SHP77 (cell line): Measurements from ENCODE around the gene CREB5.

ENCODE experiments used
- DNase-seq, 2 experiments: peaks; one replicate each; lab custom pipeline; 2025; lab: John Stamatoyannopoulos, UW

Gene CREB5

DNA sequence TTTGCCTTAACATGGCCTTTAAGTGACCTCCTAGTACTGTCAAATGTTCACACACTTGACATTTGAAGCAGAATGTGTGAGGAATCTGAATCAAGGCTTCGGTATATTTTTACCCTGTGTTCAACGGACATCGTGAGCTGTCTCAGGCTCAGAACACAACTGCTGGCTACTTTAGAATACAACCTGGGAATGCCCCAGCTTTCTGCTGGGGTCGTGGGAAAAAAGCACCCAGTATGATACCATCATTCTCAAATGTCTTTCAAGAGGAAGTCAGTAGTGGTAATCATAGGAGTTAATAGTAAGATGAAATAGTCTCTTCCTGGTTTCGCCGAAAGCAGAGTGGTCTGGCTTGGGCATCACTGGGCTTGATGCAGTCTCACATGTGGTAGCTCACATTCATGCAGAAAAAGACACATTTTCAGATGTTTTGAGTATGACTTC, 67.2 kb downstream of the CREB5 start:
- DNase-seq, result no peak

DNA sequence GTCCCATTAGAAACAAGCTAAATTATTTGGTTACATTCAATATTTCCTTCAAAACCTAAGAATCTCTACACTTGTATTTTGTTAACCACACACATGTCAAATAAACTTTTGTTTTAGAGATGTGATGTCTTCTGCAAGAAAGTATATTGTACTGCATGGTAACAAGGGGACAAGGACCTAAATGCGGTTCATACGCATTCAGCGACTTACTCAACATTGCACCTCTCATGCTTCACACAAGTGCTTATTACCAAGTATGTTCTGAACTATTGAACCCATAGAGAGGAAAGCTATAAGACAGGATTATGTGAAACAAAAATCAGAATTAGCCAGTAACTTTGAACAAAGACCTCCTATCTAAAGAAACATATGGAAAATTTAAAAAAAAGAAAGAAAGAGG, 68.3 kb downstream of the CREB5 start:
- DNase-seq, result no peak

DNA sequence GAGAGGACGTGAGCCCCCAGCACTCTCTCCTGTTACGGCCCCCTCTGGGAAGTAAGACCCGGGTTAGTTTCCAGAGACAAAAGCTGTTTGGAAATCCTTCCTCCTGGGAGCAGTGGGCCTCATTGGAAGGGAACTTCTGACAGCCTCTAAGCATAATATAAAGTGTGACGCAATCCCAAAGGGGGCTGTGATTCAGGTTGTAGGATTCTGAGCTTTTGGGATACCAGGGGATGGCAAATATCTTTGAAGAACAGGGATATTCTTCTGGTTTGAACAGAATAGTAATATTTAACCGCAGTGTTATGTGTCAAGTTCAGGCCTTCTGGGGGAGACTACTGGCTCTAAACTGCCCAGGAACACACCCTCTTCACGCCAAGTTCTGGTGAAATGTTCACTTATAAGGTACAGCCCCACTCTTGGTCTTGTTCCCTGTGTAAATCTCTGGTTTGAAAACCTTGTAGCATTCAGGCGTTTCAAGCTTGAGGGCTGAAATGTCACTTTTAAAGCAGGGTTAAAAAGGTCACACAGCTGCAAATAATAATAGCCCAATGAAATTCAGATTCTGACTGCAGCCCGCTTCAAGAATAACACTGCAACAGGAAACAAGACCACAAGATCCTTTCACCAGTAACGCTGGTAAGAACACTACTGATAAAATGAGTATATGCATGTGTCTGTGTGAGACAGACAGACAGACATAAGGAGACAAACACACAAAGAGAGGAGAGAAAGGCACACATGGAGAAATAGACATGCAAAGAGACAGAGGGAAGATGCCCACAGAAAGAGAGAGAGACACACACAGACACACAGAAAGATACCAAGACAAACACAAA, 69.0 kb downstream of the CREB5 start:
- DNase-seq, result no peak

DNA sequence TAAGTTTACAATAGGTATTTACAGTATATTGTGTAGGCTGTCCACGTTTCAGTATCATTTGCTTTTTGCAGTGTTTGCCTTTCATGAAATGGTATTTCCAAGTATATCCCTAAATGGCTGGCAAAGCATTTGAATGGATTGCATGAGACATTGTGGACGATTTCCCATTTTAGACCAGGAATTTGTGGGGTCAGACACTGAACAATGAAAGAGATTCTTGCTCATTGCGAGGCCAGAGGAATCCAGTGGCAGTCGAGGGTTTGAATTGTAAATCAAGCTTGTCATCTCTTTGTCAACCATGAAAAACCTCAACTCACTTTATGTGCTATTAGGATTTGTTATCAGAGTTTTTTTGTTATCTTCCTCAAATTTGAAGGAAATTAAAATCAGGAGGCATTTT, 70.8 kb downstream of the CREB5 start:
- no peak for DNase-seq

DNA sequence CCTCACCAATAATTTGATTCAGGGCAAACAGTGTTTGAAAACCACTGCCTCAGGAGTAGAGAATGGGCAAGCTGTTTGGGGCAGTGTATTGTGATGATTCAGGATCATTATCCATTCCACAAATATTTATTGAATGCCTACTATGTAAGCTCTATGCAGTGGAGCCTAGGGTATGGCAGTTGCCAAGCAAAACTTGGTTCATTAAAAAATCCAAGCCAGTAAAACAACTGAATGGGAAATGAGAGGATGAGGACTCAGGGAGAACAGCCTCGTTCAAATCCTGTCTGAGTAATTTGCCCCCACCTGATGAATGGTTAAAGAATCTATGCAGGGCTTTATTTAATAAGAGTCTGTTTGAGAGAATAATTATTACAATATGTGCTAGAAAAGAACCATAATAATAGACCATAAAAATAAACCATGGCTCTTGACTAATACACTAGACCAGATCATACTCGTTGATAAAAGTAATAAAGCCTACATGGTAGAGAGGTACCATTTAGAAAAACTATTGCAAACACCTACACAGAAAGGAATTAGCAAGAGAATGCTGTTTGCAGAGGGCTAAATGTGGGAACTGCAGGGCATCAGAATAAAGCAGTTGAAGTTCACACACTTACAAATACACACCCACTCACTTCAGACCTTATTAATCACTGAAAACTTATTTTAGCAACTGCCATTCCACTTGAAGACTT, 71.7 kb downstream of the CREB5 start:
- no peak for DNase-seq

DNA sequence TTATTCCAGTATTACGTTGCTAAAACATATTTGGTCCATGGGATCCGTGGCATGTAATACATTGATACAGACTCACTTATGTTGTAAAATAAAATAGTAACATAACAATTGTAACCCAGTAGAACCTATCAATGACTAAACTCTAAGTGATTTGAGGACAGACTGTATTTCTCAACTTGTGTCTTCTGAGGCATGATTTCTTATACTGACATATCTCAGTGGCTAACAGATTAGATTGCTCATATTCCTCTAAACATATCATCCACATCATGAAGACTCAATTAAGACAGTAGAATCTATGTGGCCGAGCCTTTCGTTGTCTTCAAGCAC, 72.3 kb downstream of the CREB5 start:
- DNase-seq, result no peak

DNA sequence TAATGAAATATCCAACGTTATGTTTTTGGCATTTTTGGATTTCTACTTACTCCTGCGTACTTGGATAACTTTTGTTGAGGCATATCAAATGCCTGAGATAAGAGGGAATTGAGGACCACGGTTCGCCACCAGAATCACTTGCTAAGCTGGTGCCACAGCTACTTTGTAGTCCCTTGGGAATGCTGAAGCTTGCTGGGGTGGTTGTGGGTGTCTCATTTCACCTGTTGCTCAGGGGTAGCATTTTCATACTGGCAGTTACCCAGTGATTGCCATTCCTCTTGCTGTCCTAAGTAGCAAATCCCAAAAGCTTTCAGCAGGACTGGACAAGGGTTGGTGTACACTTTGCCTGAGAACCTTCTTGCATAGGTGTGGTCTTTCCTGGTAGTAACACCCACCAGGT, 75.2 kb downstream of the CREB5 start:
- DNase-seq, result no peak

DNA sequence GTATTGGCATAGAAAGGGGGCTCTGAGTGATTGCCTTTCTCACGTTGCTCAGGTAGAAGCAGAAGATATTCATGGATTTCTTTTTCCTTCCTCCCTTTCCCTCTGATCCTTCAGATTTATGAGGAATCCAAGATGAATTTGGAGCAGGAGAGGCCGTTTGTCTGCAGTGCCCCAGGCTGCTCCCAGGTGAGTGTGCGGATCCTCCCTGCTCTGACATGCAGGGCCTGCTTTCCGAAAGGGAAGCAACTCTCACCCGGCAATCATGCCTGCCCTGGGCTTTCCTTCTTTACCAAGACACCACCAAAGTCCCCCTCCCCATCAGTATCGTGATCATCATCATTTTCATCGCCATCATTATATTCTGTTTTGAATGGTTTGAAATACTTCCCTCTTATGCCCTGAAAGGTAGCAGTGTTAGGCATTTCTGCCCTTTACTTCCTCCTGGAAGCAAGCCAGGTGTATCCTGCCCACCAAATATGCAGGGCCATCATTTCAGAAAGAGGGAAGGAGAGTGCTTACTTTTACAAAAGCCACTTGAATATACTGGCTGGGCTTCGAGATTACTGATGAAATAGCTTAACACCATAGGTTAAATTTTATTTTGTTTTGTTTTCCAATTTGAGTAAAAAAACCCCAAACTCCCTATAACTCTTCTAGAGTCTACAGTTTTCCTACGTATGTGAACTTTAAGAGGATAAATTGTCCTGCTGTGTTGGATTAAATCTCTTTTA, 75.9 kb downstream of the CREB5 start:
- no peak for DNase-seq

DNA sequence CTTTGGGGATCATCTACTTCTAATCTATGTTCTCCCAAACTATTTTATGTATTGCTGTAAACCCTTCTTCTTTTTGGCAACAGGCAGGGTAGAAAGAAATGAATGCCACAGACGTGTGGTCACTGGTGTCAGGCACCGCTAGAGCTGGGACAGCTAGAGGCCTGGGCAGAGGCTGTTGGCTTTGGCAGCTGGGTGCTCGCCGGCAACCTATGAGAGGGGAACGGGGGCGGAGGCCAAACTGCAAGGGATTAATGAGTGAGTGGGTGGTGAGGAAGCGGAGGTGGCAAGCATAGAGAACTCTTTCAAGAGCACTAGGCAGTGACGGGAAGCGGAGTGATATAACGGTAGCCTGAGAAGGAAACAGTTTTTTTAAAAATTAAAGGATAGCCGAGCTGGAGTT, 78.5 kb downstream of the CREB5 start:
- no peak for DNase-seq

DNA sequence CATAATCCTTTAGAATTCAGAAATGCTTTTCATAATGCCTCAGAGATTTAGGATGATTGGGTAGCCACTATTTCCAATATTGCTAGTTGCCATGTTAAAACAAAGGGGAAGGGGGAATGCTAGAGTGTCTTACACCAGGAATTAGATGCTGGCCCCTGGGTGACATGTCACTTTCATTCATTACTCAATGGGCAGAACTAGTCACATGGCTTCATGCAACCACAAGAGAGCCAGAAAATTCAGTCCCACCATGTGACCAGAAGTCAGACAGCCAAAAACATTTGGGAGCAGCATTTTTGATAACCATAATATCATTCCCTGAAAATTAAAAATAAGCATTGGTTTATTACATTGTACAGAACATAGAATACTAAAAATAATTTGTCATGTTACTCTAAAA, 81.2 kb downstream of the CREB5 start:
- no peak for DNase-seq

DNA sequence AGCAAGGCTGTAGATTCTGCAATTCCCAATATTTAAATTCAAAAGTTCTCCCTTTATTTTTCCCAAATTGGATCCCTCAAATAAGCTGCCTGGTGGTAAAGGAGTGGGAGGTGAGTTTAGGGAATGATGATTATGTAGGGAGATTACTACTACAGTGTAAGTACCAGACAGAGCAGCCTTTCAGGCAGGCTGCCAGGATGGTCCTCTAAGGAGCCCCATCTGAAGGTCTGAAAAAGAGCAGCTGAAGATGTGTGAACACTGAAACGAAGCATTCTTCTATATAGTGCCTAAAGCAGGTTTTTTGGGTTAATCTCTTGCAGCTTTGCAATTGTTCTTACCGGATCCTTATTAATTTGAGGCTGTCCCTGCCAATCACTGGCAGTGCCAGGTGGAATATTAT, 84.7 kb downstream of the CREB5 start:
- DNase-seq, result no peak

DNA sequence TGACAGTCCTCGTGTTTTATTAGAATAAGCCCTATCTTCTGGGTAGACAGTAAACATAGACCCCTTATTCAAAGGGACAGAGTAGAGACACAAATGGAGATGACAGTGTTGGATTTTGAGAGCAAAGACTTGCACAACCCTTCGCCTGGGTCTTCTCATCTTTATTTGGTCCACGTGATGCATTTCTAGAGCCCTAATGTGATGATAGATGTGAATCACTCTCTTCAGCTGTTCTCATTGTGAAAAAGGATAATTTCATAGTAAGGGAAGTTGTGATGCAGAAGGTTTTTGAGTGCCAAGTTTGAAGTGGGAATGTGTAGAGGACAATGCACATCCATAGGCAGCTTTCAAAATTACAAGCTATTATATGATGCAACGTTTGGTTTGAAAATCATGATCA, 86.3 kb downstream of the CREB5 start:
- DNase-seq, result no peak

DNA sequence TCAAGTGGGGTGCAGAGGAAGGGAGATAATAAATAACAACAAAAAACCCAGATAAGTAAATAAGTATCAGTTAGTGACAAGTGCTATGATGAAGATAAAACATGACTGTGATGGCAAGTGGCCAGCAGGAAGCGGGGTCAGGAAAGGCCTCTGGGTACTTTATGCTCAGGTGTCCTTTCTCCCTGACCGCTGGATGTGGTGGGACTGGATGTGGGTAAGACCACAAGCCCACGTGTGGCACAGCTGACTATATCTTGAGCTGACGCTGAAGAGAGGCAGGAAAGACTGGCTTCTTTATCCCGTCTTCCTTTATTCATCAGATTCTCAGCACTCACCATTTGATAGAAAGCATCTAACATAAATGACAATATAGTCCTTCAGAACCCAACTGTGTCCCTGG, 87.8 kb downstream of the CREB5 start:
- DNase-seq, result no peak

DNA sequence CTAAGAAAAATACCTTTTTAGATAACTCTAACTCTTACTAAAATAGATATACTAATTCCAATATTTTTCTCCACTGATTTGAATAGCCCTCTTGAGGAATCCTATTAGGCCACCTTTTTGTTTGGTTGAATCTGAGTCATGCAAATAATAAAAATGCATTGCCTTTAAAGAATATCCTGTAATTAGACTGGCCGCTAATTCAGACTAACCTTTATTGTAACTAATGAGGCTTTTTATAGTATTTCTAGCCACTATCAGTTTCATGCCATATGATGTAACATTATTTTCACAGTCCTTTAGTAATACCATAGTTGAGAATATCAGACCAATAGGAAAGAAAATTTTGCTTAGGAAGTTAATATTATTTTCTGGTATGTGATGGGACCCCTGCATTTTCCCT, 90.1 kb downstream of the CREB5 start:
- DNase-seq, result no peak

DNA sequence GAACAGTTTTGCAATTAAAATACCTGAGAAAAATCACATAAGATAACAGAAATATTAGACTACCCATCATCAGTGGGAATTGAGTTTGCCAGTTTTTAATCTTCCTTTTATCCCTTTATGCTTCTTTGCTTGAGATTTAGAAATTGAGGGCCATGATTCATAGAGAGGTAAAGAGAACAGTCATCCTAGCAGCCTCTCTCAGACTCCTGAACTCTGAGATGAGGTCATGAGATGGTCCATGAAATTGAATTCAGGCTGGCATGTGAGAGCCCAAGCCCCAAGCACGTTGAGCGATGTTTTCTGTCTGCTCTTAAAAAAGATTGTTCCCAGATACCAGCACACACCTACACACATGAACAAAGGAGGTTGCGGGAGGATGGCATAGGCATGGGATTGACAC, 91.1 kb downstream of the CREB5 start:
- no peak for DNase-seq

DNA sequence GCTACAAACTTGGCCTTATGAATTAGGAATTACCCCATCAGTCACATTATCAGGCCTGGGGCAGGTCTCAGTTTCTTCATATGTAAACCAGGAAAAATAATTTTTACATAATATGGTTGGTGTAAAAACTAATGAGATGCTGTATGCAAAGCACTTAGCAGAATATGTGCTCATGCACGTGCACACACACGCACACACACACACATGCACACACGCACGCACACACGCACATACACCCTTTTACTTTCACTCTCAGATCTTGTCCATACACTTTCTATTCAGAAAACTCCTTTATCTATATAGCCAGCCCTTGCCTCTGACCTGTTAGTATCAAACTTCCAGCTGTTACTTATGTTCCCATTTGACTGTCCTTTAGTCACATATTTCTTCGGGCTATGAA, 92.7 kb downstream of the CREB5 start:
- no peak for DNase-seq

DNA sequence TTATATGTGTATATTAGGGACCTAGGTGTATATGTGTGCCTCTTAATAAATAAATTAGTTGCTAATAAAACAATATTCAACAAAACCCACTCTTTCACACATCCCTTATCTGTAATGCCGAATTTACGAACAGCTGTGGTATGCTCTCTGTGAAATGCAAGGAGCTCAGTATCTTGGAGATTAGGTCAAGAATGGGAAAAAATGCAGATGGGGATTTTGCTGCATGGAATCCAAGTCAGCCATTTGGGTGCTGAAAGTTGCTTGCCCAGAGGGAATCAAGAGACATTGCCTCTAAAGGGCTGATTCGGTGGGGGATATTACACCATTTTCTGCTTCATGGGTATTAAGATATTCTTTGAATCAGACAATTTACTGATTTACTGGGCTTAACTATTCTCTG, 93.5 kb downstream of the CREB5 start:
- DNase-seq, result no peak

DNA sequence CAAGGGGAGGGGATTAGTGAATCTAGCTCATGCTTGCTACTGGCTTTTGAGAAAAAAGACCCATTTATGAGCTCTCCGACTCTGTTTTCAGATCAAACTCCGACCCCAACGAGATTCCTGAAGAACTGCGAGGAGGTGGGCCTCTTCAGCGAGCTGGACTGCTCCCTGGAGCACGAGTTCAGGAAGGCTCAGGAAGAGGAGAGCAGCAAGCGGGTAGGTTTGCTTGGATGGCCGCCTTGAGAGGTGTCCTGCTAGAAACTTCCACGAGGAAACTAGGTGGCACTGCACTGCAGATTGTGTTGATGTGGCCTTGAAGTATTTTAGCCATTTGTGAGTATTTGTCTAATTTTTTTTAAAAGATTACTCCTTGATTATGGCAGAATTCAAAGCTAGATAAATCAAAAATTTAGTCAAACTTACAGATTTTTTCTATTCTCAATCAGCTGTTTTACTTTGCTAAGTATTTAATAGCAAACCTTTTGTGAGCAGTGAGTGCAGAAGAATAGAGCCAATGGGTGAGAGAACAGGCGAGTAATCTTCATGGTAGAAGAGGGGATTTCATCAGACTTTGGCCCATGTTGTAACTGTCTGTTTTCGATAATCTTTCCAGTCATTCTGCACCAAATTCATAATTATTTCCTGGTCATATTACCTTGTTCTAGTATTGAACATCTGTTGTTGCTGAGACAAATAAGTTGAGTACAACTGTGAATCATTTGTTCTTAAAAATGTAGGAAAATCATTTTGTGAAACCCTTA, 95.4 kb downstream of the CREB5 start:
- DNase-seq, result no peak

DNA sequence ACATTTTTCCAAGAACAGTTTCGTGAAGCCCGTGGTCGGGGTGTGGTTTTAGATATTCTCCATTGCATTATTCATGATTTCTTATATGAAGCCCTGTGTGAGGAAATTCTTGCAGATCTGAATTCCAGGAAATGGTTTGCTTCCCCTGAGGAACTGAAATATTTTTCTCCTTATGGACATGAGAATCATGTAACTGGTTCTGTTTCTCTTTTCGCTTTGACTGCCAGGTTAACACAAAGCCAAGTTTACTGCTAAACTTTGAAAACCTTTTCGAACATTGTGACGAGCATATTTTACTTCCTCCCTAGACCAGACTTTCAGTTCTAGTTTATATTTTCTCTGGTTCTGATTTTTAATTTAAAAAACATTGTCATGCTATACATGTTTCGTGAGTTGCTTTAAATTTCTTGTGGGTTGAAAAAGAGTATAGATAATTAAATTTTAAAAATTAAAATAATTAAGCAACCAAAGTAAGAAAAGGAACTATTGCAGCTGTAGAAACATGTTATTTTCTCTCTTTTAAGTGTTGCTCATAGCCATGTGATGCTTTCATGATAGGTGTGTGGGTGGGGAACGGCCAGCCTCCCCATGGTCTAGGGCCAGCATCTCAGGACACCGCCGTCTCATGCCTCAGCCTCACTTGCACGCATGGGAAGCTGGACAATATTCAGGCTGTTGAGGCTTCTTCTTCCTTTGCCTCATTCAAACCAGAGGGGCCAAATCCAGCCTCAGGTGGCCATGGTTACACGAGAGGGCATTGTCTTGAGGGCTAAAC, 97.1 kb downstream of the CREB5 start:
- no peak for DNase-seq

DNA sequence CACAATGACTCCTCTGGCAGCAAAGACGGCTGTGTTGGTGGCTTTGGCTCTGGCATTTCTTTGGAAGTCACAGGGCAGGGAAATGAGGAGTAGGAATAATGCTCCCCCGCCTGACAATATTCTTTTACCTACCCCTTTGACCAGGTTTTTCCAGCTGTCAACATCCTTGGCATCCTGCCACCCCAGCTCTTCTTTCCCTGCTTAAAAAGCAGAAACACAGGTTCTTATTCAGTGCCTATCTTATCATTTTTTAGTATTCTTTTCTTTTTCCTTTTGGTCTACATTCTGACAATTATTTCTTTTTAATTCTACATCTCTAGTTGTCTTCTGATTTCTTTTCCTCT, 97.7 kb downstream of the CREB5 start:
- DNase-seq, result no peak

DNA sequence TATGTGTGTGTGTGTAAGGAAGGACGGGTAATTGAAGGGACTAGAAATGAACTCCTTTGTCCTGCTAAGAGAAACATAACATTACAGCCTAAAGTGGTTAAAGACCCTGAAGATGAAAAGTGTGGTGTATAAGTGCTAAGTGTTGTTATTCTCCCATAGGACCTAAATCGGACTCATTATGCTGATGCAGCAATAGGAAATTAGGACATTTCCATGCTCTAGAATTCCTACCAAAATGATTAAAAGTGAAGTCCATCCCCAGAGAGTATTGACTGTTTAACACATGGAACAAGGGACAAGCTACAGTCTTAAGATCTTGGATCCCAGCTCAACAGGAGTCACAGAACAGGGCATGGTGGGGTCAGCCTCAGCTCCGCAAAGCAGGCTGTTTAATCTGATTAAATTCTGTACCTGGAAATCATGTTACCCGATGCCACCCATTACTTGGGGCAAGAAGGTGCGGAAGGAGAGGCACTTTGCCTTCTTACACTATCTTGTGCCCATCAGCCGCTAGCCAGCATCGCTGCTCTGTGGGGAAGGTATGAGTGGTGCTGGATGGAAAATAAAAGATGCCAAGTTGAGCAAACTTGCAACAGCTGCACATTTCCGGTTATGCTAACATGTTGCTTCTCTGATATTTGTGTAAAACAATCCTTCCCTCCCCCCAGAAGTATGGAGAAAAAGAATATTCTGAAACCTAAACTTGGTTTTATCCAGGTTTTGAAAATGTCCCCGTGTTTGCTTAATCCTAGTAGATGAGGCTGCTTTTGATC, 100.5 kb downstream of the CREB5 start:
- DNase-seq, result no peak
